AG08396 (cell line): ENCODE measurements around the gene ARHGEF16.

Experiments
- DNase-seq: peaks from one replicate; pipeline ENCODE4 v3.0.0; 2012; ENCODE audit warnings: low spot score, mixed read lengths

ARHGEF16 gene

GRCh38 chr1:3482378-3482849, 27.9 kb downstream of the ARHGEF16 start:
- peak; percentile 68 for DNase-seq

GRCh38 chr1:3483380-3483779, 28.9 kb downstream of the ARHGEF16 start:
- no peak for DNase-seq

- peak; percentile 79 for DNase-seq
Observed at GRCh38 chr1:3483801-3484444, 29.5 kb downstream of the ARHGEF16 start.

GRCh38 chr1:3485016-3485415, 30.6 kb downstream of the ARHGEF16 start:
- no peak for DNase-seq

GRCh38 chr1:3488432-3488831, 34.0 kb downstream of the ARHGEF16 start:
- no peak for DNase-seq

- no peak for DNase-seq
Observed at GRCh38 chr1:3490046-3490745, 35.7 kb downstream of the ARHGEF16 start.

DNA sequence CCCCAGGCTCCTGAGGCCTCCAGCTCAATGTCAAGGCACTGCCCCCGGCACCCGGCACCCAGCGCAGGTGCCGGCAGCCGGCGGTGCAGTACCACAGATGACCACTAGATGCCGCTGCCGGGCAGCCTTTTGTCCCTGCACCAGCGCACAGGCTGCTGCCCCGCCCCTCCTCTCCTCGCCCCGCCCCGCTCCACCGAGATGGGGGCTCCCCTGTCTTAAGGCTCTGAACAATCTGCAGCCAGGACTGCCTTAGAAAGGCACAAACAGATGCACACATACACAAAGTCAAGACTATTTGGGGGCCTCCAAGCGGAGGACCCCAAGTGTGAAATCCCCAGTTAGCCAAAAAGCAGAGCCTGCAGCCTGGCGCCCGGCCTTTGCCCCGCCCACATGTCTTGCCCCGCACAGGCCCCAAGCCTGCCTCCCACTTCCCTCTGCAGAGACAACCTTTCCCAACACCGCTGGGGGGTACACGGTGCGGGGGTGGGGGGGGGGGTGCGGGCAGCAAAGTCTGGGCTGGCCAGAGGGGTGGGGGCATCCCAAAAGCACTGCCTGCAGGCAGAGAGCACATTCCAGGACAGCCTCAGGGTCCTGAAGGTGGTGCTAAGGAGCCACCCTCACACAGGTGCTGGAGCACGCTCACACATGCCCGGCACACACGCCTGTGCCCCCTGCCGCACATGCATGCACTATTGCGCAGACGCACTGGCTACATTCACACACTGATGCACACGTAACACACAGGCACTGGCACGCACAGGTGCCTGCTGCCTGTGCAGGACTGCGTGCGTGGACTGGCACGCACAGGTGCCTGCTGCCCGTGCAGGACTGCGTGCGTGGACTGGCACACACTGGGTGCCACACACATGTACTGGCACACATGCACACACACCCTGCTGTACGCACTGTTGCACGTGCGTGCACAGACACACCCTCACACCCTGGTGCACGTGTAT, 37.1 kb downstream of the ARHGEF16 start:
- peak; percentile 93 for DNase-seq

GRCh38 chr1:3492545-3493246, 38.2 kb downstream of the ARHGEF16 start:
- DNase-seq = no peak

- no peak for DNase-seq
Observed at GRCh38 chr1:3494321-3495308, 40.1 kb downstream of the ARHGEF16 start.

GRCh38 chr1:3495776-3496745, 41.6 kb downstream of the ARHGEF16 start:
- no peak for DNase-seq

DNA sequence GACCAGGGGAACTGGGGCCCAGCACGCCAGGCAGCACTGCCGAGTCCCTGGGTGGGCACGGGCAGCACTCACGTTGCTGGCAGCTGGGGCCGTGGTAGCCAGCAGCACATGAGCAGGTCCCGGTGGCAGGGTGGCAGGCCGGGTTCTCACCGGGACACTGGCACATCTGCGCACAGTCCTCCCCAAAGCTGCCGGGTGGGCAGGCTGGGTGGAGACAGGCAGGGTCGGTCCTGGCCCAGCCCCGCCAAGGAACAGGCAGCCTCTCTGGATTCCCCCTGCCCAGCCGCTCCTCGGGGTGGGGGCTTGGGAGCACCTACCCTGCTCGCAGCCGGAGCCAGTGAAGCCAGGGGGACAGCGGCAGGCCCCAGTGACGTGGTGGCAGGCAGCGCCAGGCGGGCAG, 42.5 kb downstream of the ARHGEF16 start:
- DNase-seq = no peak

DNA sequence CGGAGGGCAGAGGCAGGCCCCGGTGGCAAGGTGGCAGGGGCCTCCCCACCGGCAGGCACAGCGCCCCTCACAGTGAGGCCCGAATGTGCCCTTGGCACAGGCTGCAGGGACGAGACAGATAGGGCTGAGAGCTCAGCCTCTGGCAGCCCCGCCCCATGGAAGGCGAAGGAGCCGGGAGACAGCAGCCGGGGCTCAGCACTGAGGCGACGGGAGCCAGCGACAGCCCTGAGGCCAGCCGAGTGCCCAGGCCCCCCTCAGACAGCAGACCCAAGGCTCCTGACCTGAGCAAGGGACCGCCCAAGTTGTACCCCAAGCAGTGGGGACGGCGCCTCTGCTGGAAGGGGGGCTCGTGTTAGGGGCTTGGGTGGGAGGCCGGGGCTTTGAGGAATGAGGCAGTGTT, 43.1 kb downstream of the ARHGEF16 start:
- DNase-seq = no peak

GRCh38 chr1:3498246-3498930, 43.9 kb downstream of the ARHGEF16 start:
- no peak for DNase-seq

GRCh38 chr1:3498986-3499385, 44.5 kb downstream of the ARHGEF16 start:
- no peak for DNase-seq

GRCh38 chr1:3499611-3500010, 45.1 kb downstream of the ARHGEF16 start:
- no peak for DNase-seq

DNA sequence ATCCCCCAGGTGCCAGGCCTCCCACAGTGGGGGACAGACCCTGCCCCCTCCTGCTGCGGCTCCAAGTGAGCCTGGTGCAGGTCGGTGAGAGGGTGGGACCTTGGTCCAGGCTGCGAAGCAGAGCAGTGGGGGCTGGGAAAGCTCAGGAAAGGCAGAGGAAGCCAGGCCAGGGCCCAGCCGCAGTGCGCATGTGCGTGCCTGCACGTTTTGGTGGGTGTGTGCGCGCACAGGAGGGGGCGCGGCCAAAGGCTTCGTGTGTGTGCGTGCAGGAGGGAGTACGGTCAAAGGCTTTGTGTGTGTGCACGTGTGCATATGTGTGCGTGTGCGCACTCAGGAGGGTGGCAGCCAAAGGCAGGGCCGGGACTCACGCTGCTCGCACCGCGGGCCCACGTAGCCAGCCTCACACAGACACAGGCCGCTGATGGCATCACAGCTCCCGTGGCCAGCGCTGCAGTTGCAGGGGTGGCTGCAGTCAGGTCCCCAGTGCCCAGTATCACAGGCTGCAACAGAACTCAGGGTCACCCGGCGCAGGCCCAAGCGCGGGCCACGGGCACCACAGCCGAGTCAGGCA, 45.9 kb downstream of the ARHGEF16 start:
- no peak for DNase-seq

DNA sequence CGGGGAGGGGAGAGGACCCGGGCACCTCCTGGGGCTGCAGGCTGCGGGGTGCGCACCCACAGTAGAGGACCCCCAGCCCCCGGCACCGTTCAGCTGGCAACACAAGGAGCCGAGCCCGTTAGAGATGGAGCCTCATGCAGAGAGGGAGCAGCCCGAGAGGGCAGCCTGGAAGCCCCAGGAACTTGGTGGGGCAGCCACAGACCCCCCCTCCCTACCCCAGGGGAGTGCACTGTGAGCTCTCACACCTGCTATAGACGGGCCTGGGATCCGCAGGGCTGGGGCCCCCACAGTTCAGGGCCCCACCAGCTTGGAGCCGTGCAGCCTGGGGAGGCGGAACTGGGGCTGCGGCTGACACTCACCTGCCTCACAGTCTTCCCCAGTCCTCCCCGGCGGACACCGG, 47.0 kb downstream of the ARHGEF16 start:
- no peak for DNase-seq

DNA sequence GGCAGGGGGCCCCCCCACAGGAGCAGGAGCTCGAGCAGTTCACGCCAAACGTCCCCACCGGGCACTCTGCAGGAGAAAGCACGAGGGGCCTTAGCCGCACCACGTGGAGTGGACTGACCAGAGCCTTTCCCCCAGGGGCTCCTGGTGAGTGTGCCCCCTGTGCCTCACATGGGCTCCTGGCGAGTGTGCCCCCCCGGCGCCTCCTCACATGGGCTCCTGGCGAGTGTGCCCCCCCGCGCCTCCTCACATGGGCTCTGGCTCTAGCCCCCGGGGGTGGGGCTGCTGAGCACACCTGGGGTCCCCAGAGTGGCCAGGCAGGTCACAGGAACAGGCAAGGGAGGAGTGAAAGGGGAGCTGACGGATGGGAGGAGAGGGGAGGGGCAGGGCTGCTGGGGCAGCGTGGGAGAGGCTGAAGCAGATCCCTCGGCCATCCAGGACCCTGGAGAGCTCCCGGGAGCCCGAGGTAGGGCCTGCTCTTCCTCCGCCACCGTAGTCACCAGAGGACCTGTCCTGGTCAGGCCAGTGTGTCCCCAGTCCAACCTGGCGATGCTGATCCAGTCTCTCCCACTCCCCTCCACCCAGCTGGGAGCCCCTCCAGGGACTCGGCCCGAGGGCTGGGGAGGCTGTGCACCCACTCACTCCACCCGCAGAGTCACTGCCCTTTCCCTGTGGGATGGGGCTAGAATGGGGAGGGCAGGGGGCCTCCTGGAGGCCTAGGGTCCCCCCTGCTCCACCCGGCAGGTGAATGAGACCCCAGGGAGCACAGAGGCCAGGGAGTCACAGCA, 47.6 kb downstream of the ARHGEF16 start:
- DNase-seq = peak; percentile 76
